ENCODE results near the gene TGFBR3. TPM values are rescaled to one million over a fixed set of nuclear protein-coding genes. Genes with fewer than 3 reads are reported as not detected.

TGFBR3 gene
- total and polyA plus RNA-seq, 2 of the 8 experiments (the other 6 are each of a cell fraction or from before 2014, with no cell fraction given) = 2.0 to 6.1 TPM

- no peaks in the 10 kb centered on the region for H3K79me2 ChIP-seq (ENCODE audit: control insufficient read depth in 1 of 2, insufficient read depth in 2 of 2, low read length in 2 of 2)
- H2BK12ac ChIP-seq (ENCODE audit: low read depth, low read length) = no peak overlapping the region
- 89% methylated on average over 4 of the region's 4 CpGs; no CpG with 5 or more reads in 1 of the 2 experiments for WGBS, 2 experiments (ENCODE audit: extremely low coverage in 1 of 2, insufficient coverage in 1 of 2, insufficient read length in 1 of 2, insufficient replicate concordance in 2 of 2, low coverage in 1 of 2, low lambda C conversion rate in 2 of 2, missing lambda C conversion rate in 1 of 2)
- H4K8ac ChIP-seq (ENCODE audit: extremely low read depth, insufficient read depth, low read length) = no peak overlapping the region
- no peaks in the 10 kb centered on the region for H3K9me3 ChIP-seq (ENCODE audit: insufficient read depth in 2 of 2, low read depth in 1 of 2, low read length in 1 of 2)
- no peak overlapping the region for H2AFZ ChIP-seq (ENCODE audit: low read length)
- no peaks in the 10 kb centered on the region for H3K36me3 ChIP-seq (ENCODE audit: control insufficient read depth in 2 of 4, insufficient read depth in 4 of 4, low read length in 3 of 4)
- H3K9ac ChIP-seq (replicated peaks in 1 of 4; ENCODE audit: extremely low read depth in 1 of 4, low read depth in 3 of 4, low read length in 3 of 4) = no peak overlapping the region
- no peak overlapping the region for H2BK20ac ChIP-seq (ENCODE audit: low read length)
- no peak overlapping the region for H3K27ac ChIP-seq (ENCODE audit: low read depth, low read length)
- H2BK15ac ChIP-seq (ENCODE audit: low read length) = no peak overlapping the region
- H3K14ac ChIP-seq (ENCODE audit: insufficient read length) = no peak overlapping the region
- no peak overlapping the region for H3K4me3 ChIP-seq (ENCODE audit: extremely low read depth in 1 of 4, insufficient read depth in 2 of 4, low read depth in 3 of 4, low read length in 4 of 4)
- no peak overlapping the region for H3K23ac ChIP-seq (ENCODE audit: insufficient read length)
- ChIA-PET POLR2A (ENCODE audit: partially characterized antibody) (no interaction called here), CTCF (ENCODE audit: partially characterized antibody) (interaction anchor here (0.6 to 2.1 kb wide), 3 partner anchors 28 to 263 kb away, joined by 3 to 5 read pairs (median 4); no protein-coding TSS in a partner anchor)
- H4K5ac ChIP-seq (ENCODE audit: insufficient read length, low read depth, low read length) = no peak overlapping the region
- no peak overlapping the region for H3K56ac ChIP-seq (replicated peaks; ENCODE audit: insufficient read length, low read depth, low read length)
- no peaks in the 10 kb centered on the region for H3K79me1 ChIP-seq (ENCODE audit: low read depth, low read length)
- no peaks in the 10 kb centered on the region for H3K23me2 ChIP-seq (ENCODE audit: low read depth, low read length)
- H2BK5ac ChIP-seq (ENCODE audit: low read depth, low read length) = no peak overlapping the region
- H2BK120ac ChIP-seq (replicated peaks; ENCODE audit: low read depth, low read length) = no peak overlapping the region
- no peaks in the 10 kb centered on the region for H4K20me1 ChIP-seq (replicated peaks in 1 of 2; ENCODE audit: control insufficient read depth in 1 of 2, insufficient read depth in 2 of 2, low read length in 2 of 2)
- no peak overlapping the region for H3K18ac ChIP-seq (ENCODE audit: extremely low read depth, low read length)
- H3K27me3 ChIP-seq (replicated peaks in 1 of 4; ENCODE audit: control insufficient read depth in 3 of 4, extremely low read depth in 1 of 4, insufficient read depth in 3 of 4, low read length in 3 of 4) = no peaks in the 10 kb centered on the region
- H3K4me2 ChIP-seq (ENCODE audit: insufficient read depth in 1 of 2, low read depth in 2 of 2, low read length in 2 of 2) = no peak overlapping the region
- H2AK5ac ChIP-seq (ENCODE audit: low read depth, low read length) = no peak overlapping the region
- FAIRE-seq (no peak), DNase-seq (ENCODE audit: low read depth in 1 of 2, low spot score in 2 of 2) (no peak)
- no peak overlapping the region for H3K4ac ChIP-seq (replicated peaks; ENCODE audit: insufficient read length, low read depth, low read length)
- H4K91ac ChIP-seq (replicated peaks; ENCODE audit: insufficient read length, low read length) = no peak overlapping the region
- peaks cover 6 to 10% (median 8%) of the 10 kb centered on the region in 4 experiments for H3K4me1 ChIP-seq (replicated peaks in 1 of 4; ENCODE audit: control insufficient read depth in 3 of 4, insufficient read depth in 4 of 4, low read length in 3 of 4)
- TF ChIP-seq SIRT6 (IDR thresholded peaks at IDR 0.05; ENCODE audit: low read length) (no peak), RBBP5 (IDR thresholded peaks at IDR 0.05; ENCODE audit: borderline replicate concordance, low read depth, low read length) (no peak), SRF (IDR thresholded peaks at IDR 0.05; ENCODE audit: low read depth, low read length) (no peak), CHD2 (IDR thresholded peaks at IDR 0.05; ENCODE audit: low read length) (no peak), SIX5 (IDR thresholded peaks at IDR 0.05; ENCODE audit: low read depth, low read length) (no peak), MAX (IDR thresholded peaks at IDR 0.05) (no peak), GTF2F1 (IDR thresholded peaks at IDR 0.05; ENCODE audit: borderline replicate concordance, low read depth, low read length) (no peak), RNF2 (IDR thresholded peaks at IDR 0.05; ENCODE audit: borderline replicate concordance, low read depth, low read length, missing control alignments, poor library complexity, severe bottlenecking) (no peak), GABPA (IDR thresholded peaks at IDR 0.05; ENCODE audit: borderline replicate concordance, insufficient read depth, low read length) (no peak), CEBPB (IDR thresholded peaks at IDR 0.05; ENCODE audit: low read depth, low read length) (no peak), SP4 (IDR thresholded peaks at IDR 0.05; ENCODE audit: low read length) (no peak)
- TF ChIP-seq, protein P1, sequence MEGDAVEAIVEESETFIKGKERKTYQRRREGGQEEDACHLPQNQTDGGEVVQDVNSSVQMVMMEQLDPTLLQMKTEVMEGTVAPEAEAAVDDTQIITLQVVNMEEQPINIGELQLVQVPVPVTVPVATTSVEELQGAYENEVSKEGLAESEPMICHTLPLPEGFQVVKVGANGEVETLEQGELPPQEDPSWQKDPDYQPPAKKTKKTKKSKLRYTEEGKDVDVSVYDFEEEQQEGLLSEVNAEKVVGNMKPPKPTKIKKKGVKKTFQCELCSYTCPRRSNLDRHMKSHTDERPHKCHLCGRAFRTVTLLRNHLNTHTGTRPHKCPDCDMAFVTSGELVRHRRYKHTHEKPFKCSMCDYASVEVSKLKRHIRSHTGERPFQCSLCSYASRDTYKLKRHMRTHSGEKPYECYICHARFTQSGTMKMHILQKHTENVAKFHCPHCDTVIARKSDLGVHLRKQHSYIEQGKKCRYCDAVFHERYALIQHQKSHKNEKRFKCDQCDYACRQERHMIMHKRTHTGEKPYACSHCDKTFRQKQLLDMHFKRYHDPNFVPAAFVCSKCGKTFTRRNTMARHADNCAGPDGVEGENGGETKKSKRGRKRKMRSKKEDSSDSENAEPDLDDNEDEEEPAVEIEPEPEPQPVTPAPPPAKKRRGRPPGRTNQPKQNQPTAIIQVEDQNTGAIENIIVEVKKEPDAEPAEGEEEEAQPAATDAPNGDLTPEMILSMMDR (IDR thresholded peaks at IDR 0.05; ENCODE audit: control extremely low read depth in 1 of 3, insufficient read depth in 1 of 3, low read depth in 1 of 3, low read length in 3 of 3) = no peak
These were observed 206.5 kb downstream of the TGFBR3 start for GRCh38 chr1:91679446-91679845.

Measured in H1 (cell line).